ENCODE data around the gene TECPR1.

Gene TECPR1

GRCh38 chr7:98287486-98287959 lies 35.5 kb upstream of the TECPR1 start:
- Histone ChIP-seq H3K27ac (ENCODE audit: insufficient read depth in 1 of 2, low read depth in 1 of 2, low read length in 2 of 2, poor library complexity in 1 of 2, severe bottlenecking in 2 of 2) (peak overlapping the region in 1 of 2 experiments; percentile 34), H3K4me3 (ENCODE audit: control insufficient read depth in 1 of 7, extremely low read depth in 1 of 7, insufficient read depth in 4 of 7, low read depth in 2 of 7, low read length in 6 of 7) (no peak overlapping the region), H3K36me3 (ENCODE audit: control insufficient read depth in 4 of 4, insufficient read depth in 4 of 4, low read length in 3 of 4) (peaks cover 0 to 37% (median 17%) of the 10 kb centered on the region in 4 experiments), H3K4me1 (ENCODE audit: control extremely low read depth in 1 of 4, control insufficient read depth in 4 of 4, insufficient read depth in 4 of 4, low read length in 3 of 4) (peaks cover 8 to 62% (median 47%) of the 10 kb centered on the region in 4 experiments), H3K27me3 (replicated peaks in 2 of 5; ENCODE audit: control insufficient read depth in 4 of 5, insufficient read depth in 5 of 5, low read length in 4 of 5) (no peaks in the 10 kb centered on the region), H3K9me3 (ENCODE audit: control extremely low read depth in 1 of 5, control insufficient read depth in 4 of 5, insufficient read depth in 2 of 5, low read depth in 1 of 5, low read length in 4 of 5) (no peaks in the 10 kb centered on the region)
- no peak for DNase-seq
- ChIA-PET CTCF (interaction anchor here (1.7 kb wide), 1 partner anchor 19 kb away, joined by 5 read pairs; no protein-coding TSS in a partner anchor), POLR2A (interaction anchor here (0.5 kb wide), 1 partner anchor 27 kb away, joined by 5 read pairs; no protein-coding TSS in a partner anchor)
- WGBS (ENCODE audit: insufficient coverage): 90% methylated on average over 7 of the region's 14 CpGs

DNA sequence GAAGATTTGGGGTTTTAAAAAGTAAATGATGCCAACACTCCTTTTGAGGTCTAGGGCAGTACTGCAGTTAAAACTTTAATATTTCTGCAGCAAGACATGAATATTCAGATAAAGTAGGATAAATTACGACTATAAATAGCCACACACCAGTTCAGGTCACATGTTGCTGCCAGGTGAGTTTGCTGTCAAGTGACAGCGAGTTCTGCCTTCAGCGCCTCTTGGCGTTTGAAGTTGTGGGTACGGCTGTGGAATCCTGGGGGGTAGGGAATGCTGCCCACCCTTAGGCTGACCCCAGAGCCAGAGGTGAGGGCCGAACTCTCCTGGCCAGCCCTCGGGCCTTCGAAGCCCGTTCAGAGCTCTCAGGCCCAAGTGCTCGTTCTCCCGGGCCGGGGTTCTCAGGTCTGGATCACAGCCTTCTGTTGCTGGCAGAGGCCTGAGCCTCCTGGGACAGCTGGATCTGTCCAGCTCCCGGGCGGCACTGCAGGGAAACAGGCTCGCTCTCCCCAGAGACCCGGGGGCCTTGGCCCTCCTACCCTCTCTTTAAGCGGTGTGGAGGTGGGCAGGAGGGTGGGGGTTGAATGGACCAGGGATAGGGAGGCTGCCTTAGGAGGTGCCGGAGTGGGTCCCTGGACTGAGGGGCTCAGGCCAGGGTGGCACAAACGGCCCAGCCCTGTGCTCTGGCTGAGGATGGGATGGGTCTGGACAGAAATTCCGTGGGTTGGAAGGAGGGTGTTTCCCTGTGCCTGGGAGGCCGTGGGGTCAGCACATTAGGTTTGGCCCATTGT lies 34.9 kb upstream of the TECPR1 start:
- Histone ChIP-seq H3K27me3 (replicated peaks in 2 of 5; ENCODE audit: control insufficient read depth in 4 of 5, insufficient read depth in 5 of 5, low read length in 4 of 5) (no peaks in the 10 kb centered on the region), H3K4me3 (ENCODE audit: control insufficient read depth in 1 of 7, extremely low read depth in 1 of 7, insufficient read depth in 4 of 7, low read depth in 2 of 7, low read length in 6 of 7) (no peak overlapping the region), H3K27ac (ENCODE audit: insufficient read depth in 1 of 2, low read depth in 1 of 2, low read length in 2 of 2, poor library complexity in 1 of 2, severe bottlenecking in 2 of 2) (no peak overlapping the region), H3K9me3 (ENCODE audit: control extremely low read depth in 1 of 5, control insufficient read depth in 4 of 5, insufficient read depth in 2 of 5, low read depth in 1 of 5, low read length in 4 of 5) (no peaks in the 10 kb centered on the region), H3K4me1 (ENCODE audit: control extremely low read depth in 1 of 4, control insufficient read depth in 4 of 4, insufficient read depth in 4 of 4, low read length in 3 of 4) (peaks cover 9 to 68% (median 53%) of the 10 kb centered on the region in 4 experiments), H3K36me3 (ENCODE audit: control insufficient read depth in 4 of 4, insufficient read depth in 4 of 4, low read length in 3 of 4) (peaks cover 0 to 31% (median 11%) of the 10 kb centered on the region in 4 experiments)
- DNase-seq: no peak
- CTCF ChIA-PET: interaction anchor here (1.4 to 1.7 kb wide), 2 partner anchors 7 to 19 kb away, joined by 5 read pairs; no protein-coding TSS in a partner anchor
- POLR2A ChIA-PET: no interaction called here
- WGBS (ENCODE audit: insufficient coverage): 96% methylated on average over 17 of the region's 21 CpGs

- Histone ChIP-seq H3K4me3 (ENCODE audit: control insufficient read depth in 1 of 7, extremely low read depth in 1 of 7, insufficient read depth in 4 of 7, low read depth in 2 of 7, low read length in 6 of 7) (no peak overlapping the region), H3K36me3 (ENCODE audit: control insufficient read depth in 4 of 4, insufficient read depth in 4 of 4, low read length in 3 of 4) (peaks cover 0 to 25% (median 5%) of the 10 kb centered on the region in 4 experiments), H3K4me1 (ENCODE audit: control extremely low read depth in 1 of 4, control insufficient read depth in 4 of 4, insufficient read depth in 4 of 4, low read length in 3 of 4) (peaks cover 9 to 68% (median 53%) of the 10 kb centered on the region in 4 experiments), H3K9me3 (ENCODE audit: control extremely low read depth in 1 of 5, control insufficient read depth in 4 of 5, insufficient read depth in 2 of 5, low read depth in 1 of 5, low read length in 4 of 5) (no peaks in the 10 kb centered on the region), H3K27me3 (replicated peaks in 2 of 5; ENCODE audit: control insufficient read depth in 4 of 5, insufficient read depth in 5 of 5, low read length in 4 of 5) (no peaks in the 10 kb centered on the region), H3K27ac (ENCODE audit: insufficient read depth in 1 of 2, low read depth in 1 of 2, low read length in 2 of 2, poor library complexity in 1 of 2, severe bottlenecking in 2 of 2) (no peak overlapping the region)
- ChIA-PET CTCF (interaction anchor here (0.9 to 1.4 kb wide), 4 partner anchors 8 to 555 kb away, joined by 3 to 5 read pairs (median 3); no protein-coding TSS in a partner anchor), POLR2A (no interaction called here)
- DNase-seq: no peak
- WGBS (ENCODE audit: insufficient coverage): 97% methylated on average over 11 of the region's 14 CpGs
Measured at GRCh38 chr7:98286093-98286539, 34.1 kb upstream of the TECPR1 start.

GRCh38 chr7:98285157-98286092 lies 33.4 kb upstream of the TECPR1 start:
- H3K27me3 ChIP-seq (replicated peaks in 2 of 5; ENCODE audit: control insufficient read depth in 4 of 5, insufficient read depth in 5 of 5, low read length in 4 of 5): no peaks in the 10 kb centered on the region
- peak overlapping the region in 2 of 7 experiments; percentile 46 to 84 for H3K4me3 ChIP-seq (ENCODE audit: control insufficient read depth in 1 of 7, extremely low read depth in 1 of 7, insufficient read depth in 4 of 7, low read depth in 2 of 7, low read length in 6 of 7)
- no peaks in the 10 kb centered on the region for H3K9me3 ChIP-seq (ENCODE audit: control extremely low read depth in 1 of 5, control insufficient read depth in 4 of 5, insufficient read depth in 2 of 5, low read depth in 1 of 5, low read length in 4 of 5)
- CTCF ChIA-PET: interaction anchor here (0.5 to 1.4 kb wide), 7 partner anchors 9 to 593 kb away, joined by 3 to 5 read pairs (median 3); partner anchors contain the start of gene TRRAP
- POLR2A ChIA-PET: no interaction called here
- peak overlapping the region in 1 of 2 experiments; percentile 16 for H3K27ac ChIP-seq (ENCODE audit: insufficient read depth in 1 of 2, low read depth in 1 of 2, low read length in 2 of 2, poor library complexity in 1 of 2, severe bottlenecking in 2 of 2)
- H3K4me1 ChIP-seq (ENCODE audit: control extremely low read depth in 1 of 4, control insufficient read depth in 4 of 4, insufficient read depth in 4 of 4, low read length in 3 of 4): peaks cover 9 to 74% (median 59%) of the 10 kb centered on the region in 4 experiments
- H3K36me3 ChIP-seq (ENCODE audit: control insufficient read depth in 4 of 4, insufficient read depth in 4 of 4, low read length in 3 of 4): peaks cover 0 to 25% (median 5%) of the 10 kb centered on the region in 4 experiments
- 88% methylated on average over 14 of the region's 21 CpGs for WGBS (ENCODE audit: insufficient coverage)
- no peak for DNase-seq

- POLR2A ChIA-PET: no interaction called here
- CTCF ChIA-PET: interaction anchor here (1.1 to 1.6 kb wide), 4 partner anchors 17 to 594 kb away, joined by 3 to 4 read pairs (median 3); partner anchors contain the start of gene TRRAP
Measured at GRCh38 chr7:98284335-98285036, 32.5 kb upstream of the TECPR1 start.

GRCh38 chr7:98283887-98284222 lies 31.8 kb upstream of the TECPR1 start:
- H3K9me3 ChIP-seq (ENCODE audit: control extremely low read depth in 1 of 5, control insufficient read depth in 4 of 5, insufficient read depth in 2 of 5, low read depth in 1 of 5, low read length in 4 of 5): no peaks in the 10 kb centered on the region
- POLR2A ChIA-PET: no interaction called here
- no peaks in the 10 kb centered on the region for H3K27me3 ChIP-seq (replicated peaks in 2 of 5; ENCODE audit: control insufficient read depth in 4 of 5, insufficient read depth in 5 of 5, low read length in 4 of 5)
- H3K36me3 ChIP-seq (ENCODE audit: control insufficient read depth in 4 of 4, insufficient read depth in 4 of 4, low read length in 3 of 4): peaks cover 0 to 18% (median 3%) of the 10 kb centered on the region in 4 experiments
- no peak for DNase-seq
- peak overlapping the region in 1 of 2 experiments; percentile 34 for H3K27ac ChIP-seq (ENCODE audit: insufficient read depth in 1 of 2, low read depth in 1 of 2, low read length in 2 of 2, poor library complexity in 1 of 2, severe bottlenecking in 2 of 2)
- CTCF ChIA-PET: interaction anchor here (1.6 kb wide), 1 partner anchor 33 kb away, joined by 4 read pairs; no protein-coding TSS in a partner anchor
- H3K4me3 ChIP-seq (ENCODE audit: control insufficient read depth in 1 of 7, extremely low read depth in 1 of 7, insufficient read depth in 4 of 7, low read depth in 2 of 7, low read length in 6 of 7): peak overlapping the region in 6 of 7 experiments; percentile 10 to 84 (median 62)
- peaks cover 9 to 70% (median 60%) of the 10 kb centered on the region in 4 experiments for H3K4me1 ChIP-seq (ENCODE audit: control extremely low read depth in 1 of 4, control insufficient read depth in 4 of 4, insufficient read depth in 4 of 4, low read length in 3 of 4)
- 58% methylated on average over 4 of the region's 8 CpGs for WGBS (ENCODE audit: insufficient coverage)

More at GRCh38 chr7:98284335-98285036, 32.5 kb upstream of the TECPR1 start:
- H3K36me3 ChIP-seq (ENCODE audit: control insufficient read depth in 4 of 4, insufficient read depth in 4 of 4, low read length in 3 of 4): peaks cover 0 to 23% (median 5%) of the 10 kb centered on the region in 4 experiments
- H3K9me3 ChIP-seq (ENCODE audit: control extremely low read depth in 1 of 5, control insufficient read depth in 4 of 5, insufficient read depth in 2 of 5, low read depth in 1 of 5, low read length in 4 of 5): no peaks in the 10 kb centered on the region
- H3K4me1 ChIP-seq (ENCODE audit: control extremely low read depth in 1 of 4, control insufficient read depth in 4 of 4, insufficient read depth in 4 of 4, low read length in 3 of 4): peaks cover 9 to 74% (median 60%) of the 10 kb centered on the region in 4 experiments
- DNase-seq: peak; percentile 19 to 82 (median 71)
- WGBS (ENCODE audit: insufficient coverage): 9% methylated on average over 14 of the region's 20 CpGs
- peak overlapping the region in 1 of 2 experiments; percentile 34 for H3K27ac ChIP-seq (ENCODE audit: insufficient read depth in 1 of 2, low read depth in 1 of 2, low read length in 2 of 2, poor library complexity in 1 of 2, severe bottlenecking in 2 of 2)
- H3K27me3 ChIP-seq (replicated peaks in 2 of 5; ENCODE audit: control insufficient read depth in 4 of 5, insufficient read depth in 5 of 5, low read length in 4 of 5): no peaks in the 10 kb centered on the region
- peak overlapping the region in 5 of 7 experiments; percentile 19 to 84 (median 79) for H3K4me3 ChIP-seq (ENCODE audit: control insufficient read depth in 1 of 7, extremely low read depth in 1 of 7, insufficient read depth in 4 of 7, low read depth in 2 of 7, low read length in 6 of 7)

Data from common myeloid progenitor, CD34-positive (primary cell).